ENCODE data around the gene PRDM2. TPM values are rescaled to one million over a fixed set of nuclear protein-coding genes. Genes with fewer than 3 reads are reported as not detected.

PRDM2 gene
- total and polyA plus RNA-seq, 12 donors: 12.5 to 45.3 (median 30.2) TPM

DNA sequence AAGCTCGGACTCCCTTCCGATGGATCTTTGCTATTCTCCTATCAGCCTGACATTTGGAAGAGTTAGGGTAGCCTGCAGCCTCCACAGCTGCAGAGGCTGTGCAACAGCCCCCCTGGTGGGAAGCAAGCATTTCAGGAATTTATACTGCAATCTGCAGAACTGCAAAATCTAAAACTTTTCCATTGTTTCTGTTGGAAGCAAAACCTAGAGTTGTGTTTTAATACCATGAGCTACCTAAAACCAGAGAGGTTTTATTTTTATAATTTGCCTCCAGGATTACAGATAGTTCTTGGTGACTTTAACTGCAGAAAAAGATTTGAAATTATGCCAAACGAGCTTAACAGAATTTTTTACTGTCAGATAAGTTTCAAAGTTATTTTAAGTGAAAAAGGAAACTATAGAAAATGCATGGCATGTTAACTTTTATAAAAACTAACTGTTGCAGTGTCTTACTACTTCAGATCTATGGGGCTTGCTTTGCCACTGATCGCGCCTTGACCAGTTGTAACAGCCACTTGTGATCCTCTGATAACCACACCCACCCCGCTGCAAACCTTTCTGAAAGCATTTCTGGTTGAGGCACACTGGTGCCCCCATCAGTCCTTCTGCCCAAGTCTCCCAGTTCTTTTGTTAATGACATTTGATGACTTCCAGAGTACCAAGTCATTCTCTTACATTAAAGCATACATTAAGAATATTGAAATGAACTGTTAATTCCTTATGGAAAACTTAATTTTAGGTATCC, 64.8 kb downstream of the PRDM2 start:
- H3K4me3 ChIP-seq: no peak overlapping the region
- DNase-seq: no peak
- no peaks in the 10 kb centered on the region for H3K27me3 ChIP-seq
- TF ChIP-seq, protein P1, sequence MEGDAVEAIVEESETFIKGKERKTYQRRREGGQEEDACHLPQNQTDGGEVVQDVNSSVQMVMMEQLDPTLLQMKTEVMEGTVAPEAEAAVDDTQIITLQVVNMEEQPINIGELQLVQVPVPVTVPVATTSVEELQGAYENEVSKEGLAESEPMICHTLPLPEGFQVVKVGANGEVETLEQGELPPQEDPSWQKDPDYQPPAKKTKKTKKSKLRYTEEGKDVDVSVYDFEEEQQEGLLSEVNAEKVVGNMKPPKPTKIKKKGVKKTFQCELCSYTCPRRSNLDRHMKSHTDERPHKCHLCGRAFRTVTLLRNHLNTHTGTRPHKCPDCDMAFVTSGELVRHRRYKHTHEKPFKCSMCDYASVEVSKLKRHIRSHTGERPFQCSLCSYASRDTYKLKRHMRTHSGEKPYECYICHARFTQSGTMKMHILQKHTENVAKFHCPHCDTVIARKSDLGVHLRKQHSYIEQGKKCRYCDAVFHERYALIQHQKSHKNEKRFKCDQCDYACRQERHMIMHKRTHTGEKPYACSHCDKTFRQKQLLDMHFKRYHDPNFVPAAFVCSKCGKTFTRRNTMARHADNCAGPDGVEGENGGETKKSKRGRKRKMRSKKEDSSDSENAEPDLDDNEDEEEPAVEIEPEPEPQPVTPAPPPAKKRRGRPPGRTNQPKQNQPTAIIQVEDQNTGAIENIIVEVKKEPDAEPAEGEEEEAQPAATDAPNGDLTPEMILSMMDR (IDR thresholded peaks at IDR 0.05): no peak
- no peak for TF ChIP-seq POLR2A (IDR thresholded peaks at IDR 0.05)
- no peaks in the 10 kb centered on the region for H3K9me3 ChIP-seq (replicated peaks in 1 of 3)
- intact Hi-C loops (cut with DNase I): no loop called here
- 61 to 70% (median 65%) methylated on average over 6 of the region's 6 CpGs for WGBS, 4 donors
- no peaks in the 10 kb centered on the region for H3K36me3 ChIP-seq (replicated peaks in 1 of 2)
- no peak overlapping the region for H3K27ac ChIP-seq
- peaks cover 26 to 51% of the 10 kb centered on the region in 2 donors for H3K4me1 ChIP-seq (replicated peaks in 1 of 2)

DNA sequence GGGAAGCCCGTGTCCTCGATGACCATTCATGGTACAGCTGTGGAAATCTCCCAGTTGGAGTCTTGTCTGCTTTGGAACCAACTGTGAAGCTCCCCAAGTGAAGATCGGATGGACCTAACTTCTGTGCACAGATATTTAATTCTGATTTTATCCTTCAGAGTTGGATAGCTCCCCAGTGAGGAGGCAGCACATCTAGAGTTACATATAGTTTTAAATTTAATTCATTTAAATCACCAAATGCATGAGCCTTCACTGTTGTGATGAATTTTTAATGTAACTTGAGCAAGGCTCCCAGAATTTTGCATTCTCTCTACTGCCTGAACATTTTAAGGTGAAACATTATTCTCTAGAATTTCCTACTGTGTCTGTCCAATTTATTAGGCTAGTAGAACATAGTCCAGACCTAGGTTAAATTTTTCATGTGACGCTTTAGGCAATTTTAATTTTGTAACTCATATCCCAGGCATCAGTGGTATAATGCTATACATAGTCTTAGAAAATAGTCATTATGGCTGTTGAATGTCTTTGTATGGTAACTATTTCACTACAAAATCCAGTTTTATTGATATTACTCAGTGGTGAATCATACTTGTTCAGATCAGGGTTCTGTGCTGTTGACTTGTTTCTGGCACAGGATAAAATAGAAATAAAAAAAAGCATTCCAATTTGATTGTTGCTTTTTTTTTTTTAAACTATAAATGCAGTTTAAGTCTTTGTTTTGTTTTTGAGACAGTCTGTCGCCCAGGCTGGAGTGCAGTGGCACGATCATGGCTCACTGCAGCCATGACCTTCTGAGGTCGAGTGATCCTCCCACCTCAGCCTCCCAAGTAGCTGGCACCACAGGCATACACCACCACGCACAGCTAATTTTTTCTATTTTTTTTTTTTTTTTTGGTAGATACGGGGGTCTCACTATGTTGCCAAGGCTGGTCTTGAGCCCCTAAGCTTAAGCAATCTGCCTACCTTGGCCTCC, 66.9 kb downstream of the PRDM2 start:
- intact Hi-C loops (cut with DNase I): no loop called here
- Histone ChIP-seq H3K27ac (peak overlapping the region in 3 of 5 donors; percentile 45 to 53 (median 45)), H3K36me3 (replicated peaks in 1 of 2) (no peaks in the 10 kb centered on the region), H3K4me3 (no peak overlapping the region), H3K9me3 (replicated peaks in 1 of 3) (no peaks in the 10 kb centered on the region), H3K27me3 (no peaks in the 10 kb centered on the region), H3K4me1 (replicated peaks in 1 of 2) (peaks cover 26 to 56% of the 10 kb centered on the region in 2 donors)
- TF ChIP-seq, protein P1 (IDR thresholded peaks at IDR 0.05): no peak
- TF ChIP-seq POLR2A (IDR thresholded peaks at IDR 0.05): no peak
- WGBS, 4 donors: 57 to 69% (median 66%) methylated on average over 7 to 9 of the region's 9 CpGs
- peak in 4 of 7 donors; percentile 27 to 56 (median 46) for DNase-seq

- intact Hi-C loops (cut with DNase I): no loop called here
- peaks cover 15 to 34% of the 10 kb centered on the region in 2 donors for H3K4me1 ChIP-seq (replicated peaks in 1 of 2)
- WGBS, 4 donors: 81 to 93% (median 86%) methylated on average over 5 of the region's 5 CpGs
Observed at GRCh38 chr1:13769212-13769611, 69.2 kb downstream of the PRDM2 start.

More at GRCh38 chr1:13769212-13769611, 69.2 kb downstream of the PRDM2 start:
- H3K36me3 ChIP-seq (replicated peaks in 1 of 2): peaks cover 0 to 6% of the 10 kb centered on the region in 2 donors
- no peak overlapping the region for H3K27ac ChIP-seq
- H3K4me3 ChIP-seq: no peak overlapping the region
- H3K27me3 ChIP-seq: no peaks in the 10 kb centered on the region
- no peaks in the 10 kb centered on the region for H3K9me3 ChIP-seq (replicated peaks in 1 of 3)
- TF ChIP-seq, protein P1 (IDR thresholded peaks at IDR 0.05): no peak
- TF ChIP-seq POLR2A (IDR thresholded peaks at IDR 0.05): no peak
- DNase-seq: no peak
